GM12878 (cell line): ENCODE results near the gene GNAI2. TPM values are rescaled to one million over a fixed set of nuclear protein-coding genes. Genes with fewer than 3 reads are reported as not detected.

Experiments
- ATAC-seq: fragments of 200-7000 bp; cut with Tn5 transposase; 3 replicates; pipeline ENCODE4 v1.9.1; 2020; ENCODE audit warnings: mild to moderate bottlenecking, moderate library complexity
- BruUV-seq: library from RNA; stranded (reverse); fragments of 400-500 nt; replicated peaks from 2 replicates; lab custom pipeline; 2021; lab: Mats Ljungman, UMichigan
- CTCF ChIA-PET: fragments of 300-600 bp; sonication (Branson Sonifier 250); formaldehyde crosslinking; extraction: SDS; loops from one replicate; lab custom pipeline; 2021; ENCODE audit warnings: inconsistent platforms; lab: Yijun Ruan, JAX
- POLR2A ChIA-PET: fragments of 350-600 bp; formaldehyde crosslinking; extraction: SDS; loops from one replicate; lab custom pipeline; 2021; ENCODE audit warnings: inconsistent platforms; lab: Charles Lee
- RAD21 ChIA-PET: fragments of 300-600 bp; sonication (Branson Sonifier 250); formaldehyde crosslinking; loops from one replicate; lab custom pipeline; 2023; ENCODE audit warnings: antibody characterized with exemption; ENCODE audit not compliant: unreplicated experiment; lab: Charles Lee
- SMC1A ChIA-PET: fragments of 300-600 bp; sonication (Branson Sonifier 250); formaldehyde crosslinking; loops from one replicate; lab custom pipeline; 2023; ENCODE audit not compliant: unreplicated experiment, uncharacterized antibody; lab: Charles Lee
- DNase-seq: peaks from one replicate; pipeline ENCODE4 v3.0.0-alpha.2; 2011; ENCODE audit warnings: low read depth, low spot score
- FAIRE-seq: peaks from 3 replicates; lab custom pipeline; 2011; peaks lifted over from hg19 to GRCh38; lab: Jason Lieb, UNC
- H2AFZ ChIP-seq: 2 replicates; pipeline ENCODE4 v1.6.0; 2011; ENCODE audit warnings: low read depth, low read length, control low read depth; ENCODE audit not compliant: control insufficient read depth
- H3K27ac ChIP-seq: 2 replicates; pipeline ENCODE4 v1.5.1; 2011; ENCODE audit warnings: control low read depth; ENCODE audit not compliant: control insufficient read depth, insufficient read depth
- H3K27me3 ChIP-seq, 2 experiments: replicated peaks in 1 of 2; 2 replicates each; pipeline versions ENCODE4 v1.6.0 to v1.6.1; 2011; ENCODE audit warnings: low read length in 1 of 2; ENCODE audit not compliant: control insufficient read depth in 2 of 2, insufficient read depth in 2 of 2
- H3K36me3 ChIP-seq, 2 experiments: 2 replicates each; pipeline ENCODE4 v1.5.1; 2011; ENCODE audit warnings: low read length in 1 of 2; ENCODE audit not compliant: control insufficient read depth in 2 of 2, insufficient read depth in 2 of 2
- H3K4me1 ChIP-seq: 2 replicates; pipeline ENCODE4 v1.6.1; 2011; ENCODE audit warnings: mild to moderate bottlenecking, low read length, moderate library complexity, mixed read lengths; ENCODE audit not compliant: control insufficient read depth, insufficient read depth
- H3K4me2 ChIP-seq: 2 replicates; pipeline ENCODE4 v1.6.0; 2011; ENCODE audit warnings: control low read depth; ENCODE audit not compliant: control insufficient read depth, insufficient read depth
- H3K4me3 ChIP-seq: fragments of 200-600 bp; sonication (generic); 2 replicates; pipeline ENCODE4 v1.5.1; 2016
- H3K79me2 ChIP-seq: 2 replicates; pipeline ENCODE4 v1.6.0; 2011; ENCODE audit warnings: low read length; ENCODE audit not compliant: control insufficient read depth, insufficient read depth
- H3K9ac ChIP-seq: 2 replicates; pipeline ENCODE4 v1.8.0; 2011; ENCODE audit warnings: low read length, control low read depth, mixed read lengths; ENCODE audit not compliant: control insufficient read depth, insufficient read depth
- H3K9me3 ChIP-seq: replicated peaks from 3 replicates; pipeline ENCODE4 v1.5.1; 2011; ENCODE audit warnings: mild to moderate bottlenecking, low read length; ENCODE audit not compliant: control insufficient read depth, insufficient read depth
- H4K20me1 ChIP-seq: 2 replicates; pipeline ENCODE4 v1.6.0; 2011; ENCODE audit not compliant: control insufficient read depth, insufficient read depth
- CBX3 ChIP-seq: fragments of 200-600 bp; sonication (generic); IDR thresholded peaks from 2 replicates; pipeline ENCODE4 v1.6.1; 2016; ENCODE audit warnings: low read depth, borderline replicate concordance
- CHD2 ChIP-seq: IDR thresholded peaks from 2 replicates; pipeline ENCODE4 v1.6.1; 2011; ENCODE audit warnings: low read depth, low read length, improper control_type of control experiment, borderline replicate concordance
- ETV6 ChIP-seq, 2 experiments: fragments of 450-650 bp in 1 of 2; IDR thresholded peaks in 1 of 2; conservative IDR thresholded peaks in 1 of 2; 2 replicates each; pipeline ENCODE4 v1.6.1; 2014; ENCODE audit warnings: antibody characterized with exemption in 1 of 2, borderline replicate concordance in 1 of 2, low read depth in 1 of 2, mild to moderate bottlenecking in 1 of 2, moderate library complexity in 1 of 2
- GABPA ChIP-seq: IDR thresholded peaks from 2 replicates; pipeline ENCODE4 v1.6.1; 2014; ENCODE audit warnings: antibody characterized with exemption, low read depth, mild to moderate bottlenecking, inconsistent platforms
- GATAD2B ChIP-seq: fragments of 450-650 bp; conservative IDR thresholded peaks from 2 replicates; pipeline ENCODE4 v1.6.1; 2017; ENCODE audit warnings: low read depth, mild to moderate bottlenecking, moderate library complexity
- HCFC1 ChIP-seq: fragments of 150-350 bp; IDR thresholded peaks from 2 replicates; pipeline ENCODE4 v1.6.1; 2014; ENCODE audit warnings: low read length
- JUNB ChIP-seq: IDR thresholded peaks from 2 replicates; pipeline ENCODE4 v1.6.1; 2016; ENCODE audit warnings: antibody characterized with exemption, mild to moderate bottlenecking
- NFXL1 ChIP-seq: fragments of 450-650 bp; IDR thresholded peaks from 2 replicates; pipeline ENCODE4 v1.6.1; 2017; ENCODE audit warnings: antibody characterized with exemption, mild to moderate bottlenecking, borderline replicate concordance
- NFYA ChIP-seq: IDR thresholded peaks from 2 replicates; pipeline ENCODE4 v1.6.1; 2011; ENCODE audit warnings: low read depth, mild to moderate bottlenecking, low read length, improper control_type of control experiment, borderline replicate concordance
- PAX8 ChIP-seq: fragments of 450-650 bp; IDR thresholded peaks from 2 replicates; pipeline ENCODE4 v1.6.1; 2017; ENCODE audit warnings: mild to moderate bottlenecking, moderate library complexity
- RB1 ChIP-seq: fragments of 450-650 bp; formaldehyde crosslinking; IDR thresholded peaks from 2 replicates; pipeline ENCODE4 v1.6.1; 2017; ENCODE audit warnings: mild to moderate bottlenecking, borderline replicate concordance
- RCOR1 ChIP-seq: conservative IDR thresholded peaks from 2 replicates; pipeline ENCODE4 v1.6.1; 2012; ENCODE audit warnings: low read depth, low read length, improper control_type of control experiment
- SIN3A ChIP-seq: IDR thresholded peaks from 2 replicates; pipeline ENCODE4 v1.6.1; 2012; ENCODE audit warnings: low read depth, low read length, improper control_type of control experiment
- TCF3 ChIP-seq: IDR thresholded peaks from 2 replicates; pipeline ENCODE4 v1.6.1; 2012; ENCODE audit warnings: low read depth, mild to moderate bottlenecking, low read length, borderline replicate concordance; ENCODE audit not compliant: insufficient read depth
- WGBS: methylation state at CpG from one replicate; pipeline ENCODE4 v1.1.6; 2016; ENCODE audit warnings: low lambda C conversion rate; ENCODE audit not compliant: insufficient replicate concordance, insufficient coverage; ENCODE audit errors: missing lambda C conversion rate; 5-methylcytosine and 5-hydroxymethylcytosine counted together
- in situ Hi-C: fragments of 300-500 bp; cut with MboI; formaldehyde crosslinking; loops from 9 replicates; pipeline ENCODE4 v1.14.3; 2018; ENCODE audit warnings: mixed read lengths
- intact Hi-C: fragments of 100-400 bp; cut with micrococcal nuclease; formaldehyde crosslinking; loops from one replicate; pipeline ENCODE4 v1.14.2; 2022; ENCODE audit not compliant: unreplicated experiment
- polyA plus RNA-seq, 11 experiments: library from polyadenylated mRNA; depleted of rRNA in 4 of 11; unstranded in 6 of 11; stranded (reverse) in 5 of 11; fragments of >200 nt; fragmentation: Nextera tagmentation in 4 of 11; fragmentation: Illumina TruSeq in 1 of 11; extraction: Ambion mirVana in 4 of 11; extraction: Trizol in 1 of 11; gene quantifications; 1 replicate in 1 of 11; 2 replicates in 10 of 11; pipeline versions ENCODE4 v1.2.1 to v1.2.3, GENCODE V29; 2011 to 2016; ENCODE audit warnings: inconsistent platforms in 2 of 11, missing spikeins in 2 of 11, low read depth in 1 of 11
- total RNA-seq, 4 experiments: library from RNA; depleted of rRNA in 3 of 4; stranded (reverse); fragments of >200 nt in 3 of 4; fragmentation: Illumina TruSeq in 1 of 4; extraction: Trizol in 1 of 4; gene quantifications; 2 replicates each; pipeline versions ENCODE4 v1.2.1 to v1.2.3, GENCODE V29; 2013 to 2021

GNAI2 gene
- total and polyA plus RNA-seq, 10 of the 15 experiments (the other 5 are each of a cell fraction or from before 2014, with no cell fraction given) = 5.0 to 346 (median 237) TPM

- TF ChIP-seq CBX3 (no peak), NFXL1 (no peak), HCFC1 (no peak), RB1 (no peak), RCOR1 (no peak), NFYA (no peak), CHD2 (no peak), ETV6 (conservative IDR thresholded peaks at IDR 0.05 in 1 of 2, IDR thresholded peaks at IDR 0.05 in 1 of 2; ENCODE audit: borderline replicate concordance in 1 of 2, low read depth in 1 of 2) (no peak), PAX8 (no peak), TCF3 (no peak), GABPA (no peak), SIN3A (no peak), GATAD2B (no peak), JUNB (no peak)
- H3K27me3 ChIP-seq = no peaks in the 10 kb centered on the region; a peak in 2 of 4 replicates
- H2AFZ ChIP-seq = no peak overlapping the region
- ChIA-PET SMC1A (interaction anchor here (0.7 to 3.0 kb wide), 6 partner anchors 26 to 85 kb away, joined by 3 to 23 read pairs (median 5); no protein-coding TSS in a partner anchor), CTCF (interaction anchor here (0.7 to 6.9 kb wide), 13 partner anchors 13 to 129 kb away, joined by 3 to 110 read pairs (median 6); partner anchors contain the start of gene GNAI2), RAD21 (interaction anchor here (0.9 to 5.6 kb wide), 6 partner anchors 21 to 65 kb away, joined by 3 to 72 read pairs (median 8); no protein-coding TSS in a partner anchor), POLR2A (interaction anchor here (1.2 kb wide), 1 partner anchor 26 kb away, joined by 3 read pairs; no protein-coding TSS in a partner anchor)
- H4K20me1 ChIP-seq = no peaks in the 10 kb centered on the region
- DNase-seq (no peak), ATAC-seq (peak; percentile 63), FAIRE-seq (no peak)
- WGBS = 67% methylated on average over 12 of the region's 14 CpGs
- H3K9me3 ChIP-seq = no peaks in the 10 kb centered on the region
- in situ Hi-C loops (loop anchor here (5.0 kb wide), 2 partner anchors 32 to 77 kb away; no protein-coding TSS in a partner anchor), intact Hi-C loops (no loop called here)
- H3K4me3 ChIP-seq = no peak overlapping the region
- H3K4me2 ChIP-seq = no peak overlapping the region
- no peak overlapping the region for H3K9ac ChIP-seq
- no peak overlapping the region for H3K27ac ChIP-seq
- H3K79me2 ChIP-seq = no peaks in the 10 kb centered on the region
- H3K36me3 ChIP-seq = no peaks in the 10 kb centered on the region
- H3K4me1 ChIP-seq = no peaks in the 10 kb centered on the region
- no TSS peak for BruUV-seq
These were observed 41.0 kb upstream of the GNAI2 start for GRCh38 chr3:50194903-50195500.
